ENCODE data around the gene CCDC169.
"Not testable (repeated sequence)": the region's sequence is repeated elsewhere in the genome, so short reads cannot be mapped to it uniquely, and the experiment has no call there.

The CCDC169 gene

GRCh38 chr13:36297366-36298338 lies at the start of gene CCDC169:
CCDC169 (minus strand) TSS chr13:36297814; CDS start chr13:36297719, 95 bp downstream.
- DNase-seq = peak; percentile 46

DNA sequence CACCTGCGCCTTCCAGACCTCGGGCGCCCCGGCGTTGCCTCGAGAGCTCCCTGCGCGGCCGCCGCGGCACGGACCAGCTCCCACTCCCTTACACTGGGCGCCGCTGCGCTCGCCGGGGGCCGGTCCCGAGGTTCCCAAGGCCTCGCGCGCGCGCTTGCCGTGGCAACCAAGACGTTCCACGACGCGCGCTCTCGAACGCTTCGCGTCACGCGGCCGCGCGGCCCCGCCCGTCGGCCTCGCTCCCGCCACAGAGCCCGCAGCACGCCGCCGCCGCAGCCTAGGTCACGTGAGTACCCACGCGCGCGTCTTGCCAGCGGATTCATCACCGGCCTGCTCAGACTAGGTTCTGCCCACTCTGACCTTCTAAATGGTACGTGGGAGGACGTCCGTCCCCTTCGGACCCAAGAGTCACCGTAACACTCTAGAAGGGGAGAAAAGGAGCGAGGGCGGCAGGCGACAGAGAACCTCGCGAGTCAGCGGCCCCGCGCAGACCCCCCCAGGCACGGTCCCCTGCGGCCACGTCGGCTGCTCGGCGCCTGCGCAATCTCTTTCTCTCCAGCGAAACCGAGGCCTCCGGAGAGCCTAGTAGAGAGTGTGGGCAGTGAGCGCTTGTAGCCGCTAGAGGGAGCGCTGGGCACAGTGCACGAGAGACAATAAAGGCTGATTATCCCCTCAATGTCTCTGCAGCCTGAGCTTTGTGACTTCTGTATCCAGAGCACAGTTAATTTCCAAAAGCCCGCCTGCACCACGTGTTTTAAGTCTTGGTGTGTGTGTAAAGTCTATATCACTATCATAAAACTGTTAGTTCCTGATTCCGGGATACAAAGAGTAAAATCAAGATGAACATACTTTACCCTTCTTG lies 48.8 kb upstream of the CCDC169 start, which contains the start of gene SPART:
SPART (minus strand) TSS at position 173 of the 862 bp plus-strand sequence. CDS start 10,564 bp downstream, outside the sequence.
- DNase-seq = peak; percentile 89

- peak; percentile 72 for DNase-seq
Observed at GRCh38 chr13:36345438-36346221, 48.0 kb upstream of the CCDC169 start.

GRCh38 chr13:36344886-36345437 lies 47.3 kb upstream of the CCDC169 start:
- peak; percentile 64 for DNase-seq

GRCh38 chr13:36344173-36344572 lies 46.6 kb upstream of the CCDC169 start:
- peak; percentile 57 for DNase-seq

- DNase-seq = peak; percentile 30
Observed at GRCh38 chr13:36343766-36344165, 46.2 kb upstream of the CCDC169 start.

- DNase-seq = no peak
Observed at GRCh38 chr13:36342715-36343114, 45.1 kb upstream of the CCDC169 start.

GRCh38 chr13:36341718-36342117 lies 44.1 kb upstream of the CCDC169 start:
- DNase-seq = no peak

DNA sequence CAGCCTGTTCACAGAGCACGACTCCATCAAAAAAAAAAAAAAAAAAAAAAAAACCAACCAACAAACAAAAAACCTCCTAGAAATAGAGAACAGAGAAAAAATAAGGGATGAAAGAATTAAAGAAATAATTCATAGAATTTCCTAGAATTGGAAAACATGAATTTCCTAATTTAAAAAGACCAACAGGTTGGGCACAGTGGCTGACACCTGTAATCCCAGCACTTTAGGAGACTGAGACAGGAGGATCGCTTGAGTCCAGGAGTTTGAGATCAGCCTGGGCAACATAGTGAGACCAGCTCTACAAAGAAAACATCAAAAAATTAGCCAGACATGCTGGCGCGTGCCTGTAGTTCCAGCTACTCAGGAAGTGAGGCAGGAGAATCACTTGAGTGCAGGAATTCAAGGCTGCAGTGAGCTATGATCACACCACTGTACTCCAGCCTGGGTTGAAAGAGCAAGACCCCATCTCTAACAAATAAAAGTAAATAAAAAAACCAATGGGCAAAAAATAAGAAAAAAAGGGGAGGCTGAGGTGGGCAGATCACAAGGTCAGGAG lies 42.1 kb upstream of the CCDC169 start:
- no peak for DNase-seq

DNA sequence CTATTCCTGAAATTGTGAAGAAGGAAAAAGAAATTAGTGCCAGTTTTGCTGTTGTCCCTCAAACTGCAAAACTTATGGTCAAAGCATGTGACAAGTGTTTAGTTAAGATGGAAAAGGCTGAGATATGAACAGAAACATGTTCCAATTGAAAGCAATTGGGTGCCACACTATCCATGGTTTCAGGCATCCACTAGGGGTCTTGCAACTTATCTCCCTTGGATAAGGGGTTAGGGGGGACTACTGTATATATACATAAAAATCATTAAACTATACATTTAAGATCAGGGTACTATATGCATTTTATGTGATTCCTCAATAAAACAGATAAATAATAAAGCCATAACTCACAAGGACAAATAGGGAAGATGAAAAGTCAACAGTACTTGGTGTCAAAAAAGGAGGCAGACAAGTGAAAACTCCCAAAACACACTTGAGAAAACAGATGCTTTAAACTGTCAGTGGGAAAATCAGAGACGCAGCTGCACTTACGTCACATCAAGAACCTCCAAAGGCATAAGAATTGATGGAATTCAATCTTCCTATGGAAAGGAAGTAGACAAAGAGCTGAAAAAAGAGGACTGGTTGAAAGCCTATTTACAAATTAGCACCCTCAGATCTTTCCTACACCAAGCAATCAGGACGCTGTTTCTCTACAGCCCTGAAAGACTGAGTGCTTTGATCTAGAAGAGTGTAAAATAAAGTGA lies 40.5 kb upstream of the CCDC169 start:
- no peak for DNase-seq

DNA sequence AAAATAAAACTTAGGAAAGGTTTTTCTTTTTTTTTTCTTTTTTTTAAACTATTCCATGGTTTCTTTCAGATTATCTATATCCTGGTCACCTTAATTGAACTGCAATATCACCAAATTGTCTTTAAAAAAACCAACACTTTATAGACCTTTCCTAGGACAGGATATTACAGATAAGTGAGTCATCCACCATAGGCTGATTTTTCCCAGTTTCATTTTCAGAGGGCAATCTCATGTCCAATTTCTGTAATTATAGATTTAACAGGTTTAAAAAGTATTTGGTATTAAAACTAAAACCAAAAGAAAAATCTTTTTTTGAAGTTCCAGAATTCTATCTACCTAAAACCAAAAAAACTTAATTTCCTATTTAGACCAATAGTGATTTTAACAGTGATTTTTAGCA lies 35.4 kb upstream of the CCDC169 start:
- DNase-seq = no peak

- not testable (repeated sequence) for DNase-seq
Observed at GRCh38 chr13:36332255-36332654, 34.6 kb upstream of the CCDC169 start.

DNA sequence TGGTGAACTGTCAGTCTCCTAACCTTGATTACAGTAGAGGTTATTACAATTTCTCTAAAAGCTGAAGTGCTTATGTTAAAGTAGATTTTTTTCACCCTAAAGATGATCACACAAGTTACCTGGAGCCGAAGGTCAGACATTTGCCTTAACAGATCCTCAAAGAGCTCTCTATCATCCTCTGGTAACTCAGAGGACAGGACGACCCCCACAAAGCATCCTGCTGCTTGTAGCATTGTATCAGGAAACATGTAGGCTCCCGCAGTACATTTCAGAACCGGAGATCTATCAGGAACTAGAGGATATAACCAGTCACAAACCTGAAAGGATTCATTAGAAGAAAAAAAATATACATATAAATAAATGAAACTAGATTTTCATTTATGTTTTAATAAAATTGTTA lies 33.7 kb upstream of the CCDC169 start:
- no peak for DNase-seq

DNA sequence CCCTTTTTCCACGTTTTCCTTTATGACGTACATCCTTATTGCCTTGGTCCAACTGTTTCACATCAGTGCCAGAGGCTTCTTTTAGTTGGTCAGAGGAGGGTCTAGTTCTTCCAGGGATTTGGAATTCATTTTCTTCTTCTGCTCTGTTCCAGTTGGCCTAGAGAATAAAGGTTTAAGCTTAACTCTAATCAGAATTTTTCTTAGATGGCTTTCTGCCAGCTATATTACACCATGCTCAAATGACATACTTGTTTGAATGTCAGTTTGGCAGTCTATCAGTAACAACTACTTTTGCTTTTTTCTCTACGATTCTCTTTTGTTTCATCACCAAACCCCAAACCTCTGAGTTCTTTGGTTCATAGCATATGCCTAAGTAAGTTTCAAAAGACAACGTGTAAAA lies 31.7 kb upstream of the CCDC169 start:
- DNase-seq = no peak

- DNase-seq = no peak
Observed at GRCh38 chr13:36328821-36329220, 31.2 kb upstream of the CCDC169 start.

DNA sequence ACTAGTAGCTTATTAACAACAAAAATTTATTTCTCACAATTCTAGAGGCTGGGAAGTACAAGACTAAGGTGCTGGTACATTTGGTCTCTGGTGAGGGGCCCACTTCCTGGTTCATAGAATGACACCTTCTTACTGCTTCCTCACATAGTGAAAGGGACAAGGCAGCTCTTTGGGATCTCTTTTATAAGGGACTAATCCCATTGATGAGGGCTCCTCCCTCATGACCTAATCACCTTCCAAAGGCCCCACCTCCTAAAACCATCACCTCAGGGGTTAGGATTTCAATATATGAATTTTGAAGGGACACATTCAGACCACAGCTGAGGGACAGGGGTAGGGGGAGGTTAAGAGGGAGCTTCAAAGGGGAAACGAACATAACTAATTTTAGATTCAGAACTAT lies 28.3 kb upstream of the CCDC169 start:
- no peak for DNase-seq

GRCh38 chr13:36324881-36325280 lies 27.3 kb upstream of the CCDC169 start:
- not testable (repeated sequence) for DNase-seq

- no peak for DNase-seq
Observed at GRCh38 chr13:36323951-36324566, 26.4 kb upstream of the CCDC169 start.

DNA sequence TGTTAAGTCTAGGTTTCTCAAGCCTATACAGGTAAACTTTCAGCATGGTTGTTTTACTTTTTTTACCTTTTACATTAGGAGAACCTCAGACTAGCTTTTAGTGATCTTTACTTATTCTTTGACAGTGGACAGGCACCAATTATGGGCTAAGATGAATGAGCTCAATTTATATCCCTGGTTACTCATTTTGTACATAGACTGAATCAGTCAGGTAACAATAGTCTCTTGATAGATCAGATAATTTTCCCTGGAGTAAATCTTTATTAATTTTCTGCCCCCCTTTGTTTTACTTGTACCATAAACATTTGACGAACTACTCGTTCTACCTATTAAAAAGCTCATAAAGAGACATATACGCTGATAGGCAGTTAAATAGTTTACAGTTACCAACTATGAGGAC lies 25.8 kb upstream of the CCDC169 start:
- no peak for DNase-seq

DNA sequence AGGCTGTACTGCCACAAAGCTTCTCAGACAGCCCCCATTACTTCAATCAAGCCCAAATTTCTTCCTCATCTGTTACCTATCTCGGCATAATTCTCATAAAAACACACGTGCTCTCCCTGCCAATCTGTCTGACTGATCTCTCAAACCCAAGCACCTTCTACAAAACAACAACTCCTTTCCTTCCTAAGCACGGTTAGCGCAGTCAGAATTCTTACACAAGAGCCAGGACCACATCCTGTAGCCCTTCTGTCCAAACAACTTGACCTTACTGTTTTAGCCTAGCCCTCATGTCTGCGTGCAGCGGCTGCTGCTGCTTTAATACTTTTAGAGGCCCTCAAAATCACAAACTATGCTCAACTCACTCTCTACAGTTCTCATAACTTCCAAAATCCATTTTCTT lies 22.2 kb upstream of the CCDC169 start:
- not testable (repeated sequence) for DNase-seq
